ENCODE measurements around the gene SPRED1. TPM values are rescaled to one million over a fixed set of nuclear protein-coding genes. Genes with fewer than 3 reads are reported as not detected.

SPRED1 gene
- total RNA-seq, 1 donor from 2014 or later = 20.4 TPM

DNA sequence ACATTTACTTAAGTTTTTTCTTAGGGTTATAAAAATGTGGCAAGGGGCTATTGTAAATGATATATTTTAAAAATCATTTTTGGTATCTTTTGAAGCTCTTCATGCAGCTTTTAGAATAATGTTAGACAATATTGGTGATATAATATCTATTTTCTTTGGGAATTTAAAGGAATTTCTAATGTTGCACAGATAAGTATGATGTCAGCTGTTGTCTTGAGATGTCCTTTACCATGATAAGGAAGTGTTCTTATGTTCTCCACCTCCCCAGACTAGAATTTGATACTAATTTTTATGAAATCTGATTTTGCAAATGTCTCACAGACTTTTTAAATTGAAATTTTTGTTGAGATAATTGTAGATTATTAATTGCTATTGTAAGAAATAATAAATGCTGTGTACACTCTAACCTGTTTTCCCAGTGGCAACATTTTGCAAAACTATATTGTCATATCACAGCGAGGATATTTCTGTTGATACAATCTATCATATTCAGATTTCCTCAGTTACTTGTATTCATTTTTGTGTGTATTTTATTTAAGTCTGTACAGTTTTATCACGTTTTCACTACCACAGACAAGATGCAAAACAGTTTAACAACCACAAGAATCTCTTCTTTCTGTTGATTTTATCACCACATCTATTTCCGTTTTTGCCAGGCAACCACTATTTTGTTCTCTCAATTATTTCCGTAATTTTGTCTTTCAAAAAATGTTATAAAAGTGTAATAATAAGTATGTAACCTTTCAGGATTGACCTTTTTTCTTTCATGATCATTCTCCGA, 55.4 kb downstream of the SPRED1 start:
- TF ChIP-seq, protein P1, sequence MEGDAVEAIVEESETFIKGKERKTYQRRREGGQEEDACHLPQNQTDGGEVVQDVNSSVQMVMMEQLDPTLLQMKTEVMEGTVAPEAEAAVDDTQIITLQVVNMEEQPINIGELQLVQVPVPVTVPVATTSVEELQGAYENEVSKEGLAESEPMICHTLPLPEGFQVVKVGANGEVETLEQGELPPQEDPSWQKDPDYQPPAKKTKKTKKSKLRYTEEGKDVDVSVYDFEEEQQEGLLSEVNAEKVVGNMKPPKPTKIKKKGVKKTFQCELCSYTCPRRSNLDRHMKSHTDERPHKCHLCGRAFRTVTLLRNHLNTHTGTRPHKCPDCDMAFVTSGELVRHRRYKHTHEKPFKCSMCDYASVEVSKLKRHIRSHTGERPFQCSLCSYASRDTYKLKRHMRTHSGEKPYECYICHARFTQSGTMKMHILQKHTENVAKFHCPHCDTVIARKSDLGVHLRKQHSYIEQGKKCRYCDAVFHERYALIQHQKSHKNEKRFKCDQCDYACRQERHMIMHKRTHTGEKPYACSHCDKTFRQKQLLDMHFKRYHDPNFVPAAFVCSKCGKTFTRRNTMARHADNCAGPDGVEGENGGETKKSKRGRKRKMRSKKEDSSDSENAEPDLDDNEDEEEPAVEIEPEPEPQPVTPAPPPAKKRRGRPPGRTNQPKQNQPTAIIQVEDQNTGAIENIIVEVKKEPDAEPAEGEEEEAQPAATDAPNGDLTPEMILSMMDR (IDR thresholded peaks at IDR 0.05; ENCODE audit: insufficient read depth, low read length, poor library complexity, severe bottlenecking) = no peak
- no peak overlapping the region for H3K4me3 ChIP-seq (ENCODE audit: low read depth, low read length)
- no peaks in the 10 kb centered on the region for H3K27me3 ChIP-seq (ENCODE audit: control insufficient read depth, insufficient read depth, low read length)
- no peaks in the 10 kb centered on the region for H3K36me3 ChIP-seq (ENCODE audit: control insufficient read depth, insufficient read depth, low read length)
- DNase-seq (ENCODE audit: low read depth) = no peak

DNA sequence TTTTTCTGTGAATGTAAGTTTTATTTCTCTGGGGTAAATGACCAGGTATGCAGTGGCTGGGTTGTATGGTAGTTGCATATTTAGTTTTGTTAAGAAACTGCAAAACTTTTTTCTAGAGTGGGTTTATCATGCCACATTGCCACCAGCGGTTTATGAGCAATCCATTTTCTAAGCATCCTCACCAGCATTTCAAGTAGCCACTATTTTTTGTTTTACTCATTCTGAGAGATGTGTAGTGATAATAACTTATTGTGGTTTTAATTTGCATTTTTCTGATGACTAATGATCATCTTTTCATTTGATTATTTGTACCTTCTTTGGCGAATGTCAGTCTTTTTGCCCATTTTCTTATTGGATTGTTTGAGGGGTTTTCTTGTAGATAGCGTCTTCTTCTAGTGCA, 56.2 kb downstream of the SPRED1 start:
- Histone ChIP-seq H3K4me3 (ENCODE audit: low read depth, low read length) (no peak overlapping the region), H3K36me3 (ENCODE audit: control insufficient read depth, insufficient read depth, low read length) (no peaks in the 10 kb centered on the region), H3K27me3 (ENCODE audit: control insufficient read depth, insufficient read depth, low read length) (no peaks in the 10 kb centered on the region)
- TF ChIP-seq, protein P1 (IDR thresholded peaks at IDR 0.05; ENCODE audit: insufficient read depth, low read length, poor library complexity, severe bottlenecking) = no peak
- no peak for DNase-seq (ENCODE audit: low read depth)

DNA sequence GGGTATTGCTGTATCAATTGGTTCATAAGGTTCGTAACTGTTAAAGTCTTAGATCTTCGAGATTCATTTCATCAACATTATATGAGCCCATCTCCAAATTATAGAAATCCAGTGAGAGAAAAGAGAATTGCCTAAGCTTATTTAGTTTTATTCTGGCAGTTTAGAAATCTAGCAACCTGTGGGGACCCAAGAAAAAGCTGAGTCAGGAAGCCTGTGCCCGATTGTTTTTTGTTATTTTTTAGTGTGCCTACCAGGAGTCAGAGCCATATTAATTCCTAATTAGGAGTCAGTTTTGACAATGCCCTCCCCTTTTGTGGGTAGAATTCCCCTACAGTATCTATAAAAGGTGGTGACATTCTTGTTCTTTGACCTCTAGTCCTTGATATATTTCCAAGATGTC, 59.6 kb downstream of the SPRED1 start:
- DNase-seq (ENCODE audit: low read depth) = no peak
- no peaks in the 10 kb centered on the region for H3K36me3 ChIP-seq (ENCODE audit: control insufficient read depth, insufficient read depth, low read length)
- no peak overlapping the region for H3K4me3 ChIP-seq (ENCODE audit: low read depth, low read length)
- H3K27me3 ChIP-seq (ENCODE audit: control insufficient read depth, insufficient read depth, low read length) = no peaks in the 10 kb centered on the region
- TF ChIP-seq, protein P1 (IDR thresholded peaks at IDR 0.05; ENCODE audit: insufficient read depth, low read length, poor library complexity, severe bottlenecking) = no peak

DNA sequence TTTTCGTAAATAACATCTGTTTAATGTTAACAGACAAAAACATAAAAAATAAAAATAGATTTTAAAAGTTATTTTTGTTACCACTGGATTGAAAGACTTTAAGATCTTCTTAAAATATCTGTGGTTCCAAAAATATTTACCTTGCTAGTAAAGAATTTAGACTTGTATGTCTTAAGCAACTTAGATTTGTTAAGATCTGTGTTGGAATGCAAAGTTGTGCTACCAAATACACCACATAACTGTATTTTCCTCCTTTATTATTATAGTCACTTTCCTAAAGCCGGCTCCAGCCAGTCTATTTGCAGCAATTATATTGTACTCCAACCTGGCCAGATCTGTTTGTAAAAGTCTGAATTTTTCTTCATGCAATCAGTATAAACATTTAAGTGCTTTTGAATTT, 63.7 kb downstream of the SPRED1 start:
- Histone ChIP-seq H3K27me3 (ENCODE audit: control insufficient read depth, insufficient read depth, low read length) (no peaks in the 10 kb centered on the region), H3K36me3 (ENCODE audit: control insufficient read depth, insufficient read depth, low read length) (no peaks in the 10 kb centered on the region), H3K4me3 (ENCODE audit: low read depth, low read length) (no peak overlapping the region)
- DNase-seq (ENCODE audit: low read depth) = no peak
- TF ChIP-seq, protein P1 (IDR thresholded peaks at IDR 0.05; ENCODE audit: insufficient read depth, low read length, poor library complexity, severe bottlenecking) = no peak

DNA sequence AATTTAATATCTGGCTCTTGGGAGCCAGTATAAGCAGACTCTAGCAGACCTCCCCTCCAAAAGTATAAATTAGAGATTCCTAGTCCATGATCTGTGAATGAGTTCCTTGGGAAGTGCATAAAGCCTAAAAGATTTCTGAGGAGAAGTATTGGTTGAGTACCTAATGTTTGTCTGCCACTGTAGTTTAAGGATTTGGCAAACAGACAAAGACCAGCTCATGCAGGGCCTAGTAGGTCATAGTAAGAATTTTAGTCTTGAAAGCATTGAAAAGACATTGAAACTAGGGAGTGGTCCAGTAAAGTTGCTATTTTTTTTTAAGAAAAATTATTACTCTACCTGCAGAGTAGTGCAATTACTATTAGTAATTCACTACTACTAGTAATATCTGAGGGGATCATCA, 67.5 kb downstream of the SPRED1 start:
- Histone ChIP-seq H3K27me3 (ENCODE audit: control insufficient read depth, insufficient read depth, low read length) (no peaks in the 10 kb centered on the region), H3K4me3 (ENCODE audit: low read depth, low read length) (no peak overlapping the region), H3K36me3 (ENCODE audit: control insufficient read depth, insufficient read depth, low read length) (no peaks in the 10 kb centered on the region)
- DNase-seq (ENCODE audit: low read depth) = no peak
- TF ChIP-seq, protein P1 (IDR thresholded peaks at IDR 0.05; ENCODE audit: insufficient read depth, low read length, poor library complexity, severe bottlenecking) = no peak

DNA sequence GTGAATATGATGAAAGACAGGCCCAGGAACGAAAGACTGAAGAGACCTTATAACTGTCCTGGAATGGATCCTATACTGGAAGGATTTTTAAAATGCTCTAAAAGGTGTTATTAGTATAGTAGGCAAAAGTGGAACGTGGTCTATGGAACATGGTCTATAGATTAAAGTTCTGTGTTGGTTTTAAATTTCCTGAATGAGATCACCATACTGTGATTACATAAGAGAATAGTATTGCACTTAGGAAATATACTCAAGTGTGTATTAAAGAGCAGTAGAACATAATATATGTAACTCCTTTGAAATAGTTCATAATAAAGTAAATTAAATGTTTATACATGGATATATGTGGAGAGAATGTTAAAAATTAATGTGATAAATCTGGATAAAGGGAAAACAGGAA, 68.2 kb downstream of the SPRED1 start:
- Histone ChIP-seq H3K27me3 (ENCODE audit: control insufficient read depth, insufficient read depth, low read length) (no peaks in the 10 kb centered on the region), H3K36me3 (ENCODE audit: control insufficient read depth, insufficient read depth, low read length) (no peaks in the 10 kb centered on the region), H3K4me3 (ENCODE audit: low read depth, low read length) (no peak overlapping the region)
- DNase-seq (ENCODE audit: low read depth) = no peak
- TF ChIP-seq, protein P1 (IDR thresholded peaks at IDR 0.05; ENCODE audit: insufficient read depth, low read length, poor library complexity, severe bottlenecking) = no peak

All from kidney epithelial cell (primary cell).